Coronary artery (tissue), 2 donors: Measurements from ENCODE around the gene HSD17B8.

Experiments
- DNase-seq: peaks from one replicate; pipeline ENCODE4 v3.0.0-alpha.2; 2017; ENCODE audit warnings: low spot score
- H3K27ac ChIP-seq, 2 donors: fragments of 200-600 bp; sonication (generic); one replicate each; pipeline ENCODE4 v1.5.1; 2016 to 2019
- H3K4me3 ChIP-seq: fragments of 200-600 bp; sonication (generic); 2 replicates; pipeline ENCODE4 v1.5.1; 2016; ENCODE audit warnings: mild to moderate bottlenecking, moderate library complexity
- TF ChIP-seq, protein P1 (sequence below): fragments of 200-600 bp; sonication (generic); IDR thresholded peaks from one replicate; pipeline ENCODE4 v1.5.1; 2019; ENCODE audit warnings: antibody characterized with exemption

Gene HSD17B8

DNA sequence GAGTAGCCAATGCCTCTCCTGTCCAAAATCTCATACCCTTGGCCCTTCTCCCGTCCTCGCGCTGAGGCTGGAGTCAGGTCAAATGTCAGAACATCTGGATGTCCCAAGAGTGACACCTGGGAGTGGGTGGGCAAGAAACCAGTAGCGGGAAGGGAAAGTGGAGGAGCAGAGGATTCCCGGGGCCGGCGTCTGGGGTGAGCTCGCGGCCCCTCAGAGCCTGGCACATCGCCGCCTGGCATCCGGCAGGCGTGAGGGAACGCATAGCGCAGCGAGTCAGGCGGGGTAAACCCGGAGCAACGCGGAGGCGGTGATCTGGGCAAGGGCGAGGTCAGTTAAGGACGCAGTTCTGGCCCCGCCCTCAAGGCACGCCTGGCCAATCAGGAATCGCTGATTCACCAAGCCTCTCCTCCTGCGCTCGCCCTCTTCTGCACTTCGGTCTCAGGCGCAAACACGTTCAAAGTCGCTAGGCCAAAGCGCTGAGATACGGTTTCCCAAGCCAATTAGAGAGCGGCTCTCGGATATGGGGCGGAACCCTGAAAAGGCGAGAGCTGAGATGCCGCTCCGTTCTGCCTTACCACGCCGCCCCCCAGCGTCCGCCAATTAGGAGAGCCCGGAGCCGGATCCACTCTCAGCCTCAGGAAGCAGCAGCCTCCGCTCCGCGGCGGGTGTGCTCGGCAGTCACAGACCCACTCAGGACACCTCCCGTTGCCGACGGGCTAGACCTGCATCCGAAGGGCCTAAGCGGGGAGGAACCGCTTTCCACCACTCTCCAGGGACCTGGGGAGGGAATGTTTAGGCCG, 44.7 kb downstream of the HSD17B8 start:
- DNase-seq: peak; percentile 99
- peak overlapping the region; percentile 92 to 95 for H3K27ac ChIP-seq
- TF ChIP-seq, protein P1, sequence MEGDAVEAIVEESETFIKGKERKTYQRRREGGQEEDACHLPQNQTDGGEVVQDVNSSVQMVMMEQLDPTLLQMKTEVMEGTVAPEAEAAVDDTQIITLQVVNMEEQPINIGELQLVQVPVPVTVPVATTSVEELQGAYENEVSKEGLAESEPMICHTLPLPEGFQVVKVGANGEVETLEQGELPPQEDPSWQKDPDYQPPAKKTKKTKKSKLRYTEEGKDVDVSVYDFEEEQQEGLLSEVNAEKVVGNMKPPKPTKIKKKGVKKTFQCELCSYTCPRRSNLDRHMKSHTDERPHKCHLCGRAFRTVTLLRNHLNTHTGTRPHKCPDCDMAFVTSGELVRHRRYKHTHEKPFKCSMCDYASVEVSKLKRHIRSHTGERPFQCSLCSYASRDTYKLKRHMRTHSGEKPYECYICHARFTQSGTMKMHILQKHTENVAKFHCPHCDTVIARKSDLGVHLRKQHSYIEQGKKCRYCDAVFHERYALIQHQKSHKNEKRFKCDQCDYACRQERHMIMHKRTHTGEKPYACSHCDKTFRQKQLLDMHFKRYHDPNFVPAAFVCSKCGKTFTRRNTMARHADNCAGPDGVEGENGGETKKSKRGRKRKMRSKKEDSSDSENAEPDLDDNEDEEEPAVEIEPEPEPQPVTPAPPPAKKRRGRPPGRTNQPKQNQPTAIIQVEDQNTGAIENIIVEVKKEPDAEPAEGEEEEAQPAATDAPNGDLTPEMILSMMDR: no peak
- peak overlapping the region; percentile 76 for H3K4me3 ChIP-seq

DNA sequence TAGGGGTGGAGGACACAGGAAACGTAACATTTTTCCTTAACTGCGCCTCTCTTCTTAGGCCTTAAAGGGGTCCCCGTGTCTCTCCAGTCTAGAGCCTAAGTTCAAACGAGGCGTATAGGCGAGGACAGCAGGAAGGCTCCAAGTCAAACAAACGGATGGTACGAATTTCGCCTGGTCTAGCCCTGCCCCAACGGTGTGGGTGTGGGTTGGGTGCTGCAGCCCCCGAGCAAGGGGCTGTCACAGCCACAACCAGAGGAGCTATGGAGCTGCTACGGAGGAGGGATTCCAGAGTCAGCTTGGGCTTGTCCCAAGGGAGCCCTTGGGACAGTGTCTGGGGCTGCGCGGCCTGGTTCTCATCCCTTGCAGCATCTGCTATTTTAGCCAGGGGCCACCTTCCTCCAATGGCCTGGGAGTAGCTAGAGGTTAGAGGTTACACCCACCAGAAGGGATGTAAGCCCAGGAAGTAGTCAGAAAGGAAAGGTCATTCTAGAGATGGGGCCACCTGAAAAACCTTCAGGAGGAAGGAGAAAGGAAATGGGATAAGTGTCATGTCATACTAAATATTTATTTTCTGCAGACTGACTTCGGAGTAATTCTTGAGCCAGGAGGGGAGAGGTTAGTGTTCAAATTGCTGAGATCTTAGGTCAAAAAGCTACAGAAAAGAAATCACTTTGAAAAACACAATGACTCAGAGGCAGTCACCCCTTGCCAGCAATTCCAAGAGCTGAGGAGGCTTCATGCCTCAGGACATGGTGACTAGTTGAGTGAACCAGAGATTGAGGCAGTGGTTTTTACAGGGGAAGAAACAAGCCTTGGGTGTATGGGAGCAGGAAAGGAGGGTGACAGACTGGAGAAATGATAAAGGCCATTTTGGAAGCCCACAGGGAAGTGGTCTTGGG, 45.5 kb downstream of the HSD17B8 start:
- peak; percentile 78 for DNase-seq
- H3K27ac ChIP-seq: peak overlapping the region; percentile 92 to 95
- TF ChIP-seq, protein P1: no peak
- H3K4me3 ChIP-seq: peak overlapping the region; percentile 76

DNA sequence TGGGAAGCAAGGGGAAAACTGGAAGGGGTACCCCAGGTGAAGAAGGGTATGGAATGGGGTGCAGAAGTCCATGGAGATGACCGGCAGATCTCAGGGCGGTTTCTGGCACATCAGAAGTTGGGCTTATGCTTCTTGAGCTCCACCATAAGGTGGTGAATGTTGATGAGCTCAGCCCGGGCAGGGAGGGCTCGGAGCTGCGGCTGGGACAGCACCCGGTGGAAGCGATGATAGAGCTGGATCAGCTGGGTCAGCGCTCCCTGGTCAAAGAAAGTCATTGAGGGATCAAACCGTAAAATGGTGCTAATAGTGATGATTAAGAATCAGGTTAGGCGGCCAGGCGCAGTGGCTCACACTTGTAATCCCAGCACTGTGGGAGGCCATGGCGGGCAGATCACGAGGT, 46.3 kb downstream of the HSD17B8 start:
- H3K27ac ChIP-seq: peak overlapping the region in 1 of 2 donors; percentile 95
- H3K4me3 ChIP-seq: no peak overlapping the region
- TF ChIP-seq, protein P1: no peak
- DNase-seq: no peak

DNA sequence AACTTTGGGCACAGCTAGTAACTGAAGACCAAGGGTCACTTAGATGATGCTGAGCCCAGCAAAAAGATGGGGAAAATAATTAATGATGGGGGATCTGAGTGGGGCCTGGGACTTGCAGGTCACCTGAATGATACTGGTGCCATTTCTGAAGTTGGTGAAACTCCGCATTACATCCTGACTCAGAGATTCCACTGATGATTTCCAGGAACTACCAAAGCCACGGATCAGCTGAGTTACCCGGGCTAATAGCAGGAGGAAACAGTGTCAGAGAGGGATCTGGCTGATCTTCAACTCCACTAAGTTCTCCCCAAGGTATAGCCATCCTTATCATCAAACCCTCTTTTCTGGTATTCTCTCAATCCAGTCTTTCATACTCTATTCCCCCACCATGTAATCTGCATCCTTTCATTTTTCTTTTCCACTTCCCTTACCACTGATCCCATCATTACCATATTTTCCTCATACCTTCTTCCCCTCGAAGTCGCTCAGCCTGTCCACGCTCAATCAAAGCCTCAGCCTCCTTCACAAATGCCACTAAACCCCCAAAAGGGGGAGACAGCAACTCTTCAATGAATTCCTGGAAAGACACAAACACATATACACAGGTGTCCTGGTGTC, 47.0 kb downstream of the HSD17B8 start:
- no peak for DNase-seq
- Histone ChIP-seq H3K27ac (no peak overlapping the region), H3K4me3 (no peak overlapping the region)
- TF ChIP-seq, protein P1: no peak

DNA sequence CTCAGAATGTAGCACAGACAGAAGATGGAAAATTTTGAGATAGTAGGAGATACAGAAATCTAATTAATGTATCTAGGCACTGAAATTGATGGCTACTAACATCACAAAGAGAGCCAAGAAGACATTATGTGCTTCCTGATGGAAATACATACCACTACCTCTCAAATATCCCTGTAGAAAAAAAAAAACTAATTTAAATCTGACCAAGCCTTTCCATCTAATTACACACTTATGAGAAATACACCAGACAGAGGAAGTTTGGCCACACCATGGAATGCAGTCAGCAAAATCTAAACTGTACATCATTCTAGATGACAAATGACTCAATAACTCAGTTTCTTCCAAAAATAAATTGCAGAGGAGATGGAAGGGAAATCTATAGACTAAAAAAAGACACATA, 48.3 kb downstream of the HSD17B8 start:
- TF ChIP-seq, protein P1: no peak
- Histone ChIP-seq H3K27ac (no peak overlapping the region), H3K4me3 (no peak overlapping the region)
- no peak for DNase-seq

DNA sequence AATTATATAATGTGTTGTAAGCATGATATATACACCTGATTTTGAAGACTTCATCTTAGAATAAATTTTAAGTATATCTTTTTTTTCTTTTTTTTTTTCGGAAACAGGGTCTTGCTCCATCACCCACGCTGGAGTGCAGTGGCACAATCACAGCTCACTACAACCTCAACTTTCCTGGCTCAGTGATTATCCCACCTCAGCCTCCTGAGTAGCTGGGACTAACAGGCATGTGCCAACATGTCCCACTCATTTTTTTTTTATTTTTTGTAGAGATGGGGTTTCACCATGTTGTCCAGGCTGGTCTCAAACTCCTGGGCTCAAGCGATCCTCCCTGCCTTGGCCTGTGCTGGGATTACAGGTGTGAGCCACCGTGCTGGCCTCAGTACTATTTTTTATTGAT, 50.1 kb downstream of the HSD17B8 start:
- Histone ChIP-seq H3K4me3 (no peak overlapping the region), H3K27ac (no peak overlapping the region)
- TF ChIP-seq, protein P1: no peak
- no peak for DNase-seq
